SK-N-SH (cell line): Measurements from ENCODE around the gene DEPDC5.

Source experiments
- CTCF ChIP-seq: fragments of 200-600 bp; sonication (generic); IDR thresholded peaks from 2 replicates; pipeline ENCODE4 v1.6.1; 2017; ENCODE audit warnings: antibody characterized with exemption, mild to moderate bottlenecking, moderate library complexity
- ELF1 ChIP-seq: IDR thresholded peaks from 2 replicates; pipeline ENCODE4 v1.4.0; 2012
- EP300 ChIP-seq, 2 experiments: IDR thresholded peaks; 2 replicates each; pipeline versions ENCODE4 v1.4.0 to v1.6.1; 2012; ENCODE audit warnings: borderline replicate concordance in 1 of 2, low read depth in 1 of 2, low read length in 1 of 2
- EZH2phosphoT487 ChIP-seq: fragments of 200-600 bp; sonication (generic); IDR thresholded peaks from 2 replicates; pipeline ENCODE4 v1.6.1; 2017; ENCODE audit warnings: low read depth, mixed run types, mild to moderate bottlenecking, antibody characterized with exemption, moderate library complexity, borderline replicate concordance
- SIN3A ChIP-seq: IDR thresholded peaks from 2 replicates; pipeline ENCODE4 v1.6.1; 2012; ENCODE audit warnings: low read depth, mild to moderate bottlenecking, low read length, moderate library complexity, borderline replicate concordance
- TAF1 ChIP-seq: IDR thresholded peaks from 2 replicates; pipeline ENCODE4 v1.6.1; 2012; ENCODE audit warnings: low read depth, mild to moderate bottlenecking, low read length, moderate library complexity, borderline replicate concordance
- USF1 ChIP-seq: IDR thresholded peaks from 2 replicates; pipeline ENCODE4 v1.4.0; 2012; ENCODE audit warnings: low read depth, borderline replicate concordance

GRCh38 chr22:31840585-31840984 lies 86.8 kb downstream of the DEPDC5 start:
- TF ChIP-seq USF1 (no peak), EZH2phosphoT487 (no peak), SIN3A (no peak), EP300 (IDR thresholded peaks at IDR 0.05; ENCODE audit: borderline replicate concordance in 1 of 2, low read depth in 1 of 2, low read length in 1 of 2) (no peak), CTCF (no peak), ELF1 (no peak), TAF1 (no peak)
